ENCODE data around the gene GINS2.
A peak's percentile ranks its signal among the peaks of the same experiment; 100 is the strongest.

GINS2 gene

DNA sequence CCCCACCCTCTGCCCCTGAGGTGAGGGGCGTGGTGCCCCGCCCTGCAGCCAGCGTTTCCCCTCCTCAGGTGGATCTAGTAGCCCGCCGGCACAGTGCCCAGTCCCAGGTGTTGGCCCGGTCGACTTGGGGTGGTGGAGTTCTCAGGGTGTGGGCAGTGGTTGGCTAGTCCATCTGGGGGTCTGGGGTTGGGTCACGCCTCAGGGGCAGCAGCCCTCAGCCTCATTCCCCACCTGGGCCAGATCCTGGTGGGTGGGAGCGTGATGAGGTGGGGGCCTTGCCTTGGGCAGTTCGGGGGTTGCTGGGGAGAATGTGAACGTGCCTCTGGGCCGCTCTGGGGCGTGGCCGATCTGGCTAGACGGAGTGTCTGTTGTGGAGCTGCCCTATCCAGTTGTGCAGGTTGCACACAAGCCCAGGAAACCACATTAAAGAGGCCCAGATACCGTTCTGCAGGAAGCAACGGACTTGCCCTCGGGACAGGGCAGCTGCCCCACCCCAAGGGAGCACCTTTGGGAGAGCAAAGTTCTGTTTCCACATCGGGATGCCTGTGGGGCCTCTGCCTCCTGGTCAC is 43.6 kb downstream of the GINS2 start:
- ChIA-PET CTCF (no interaction called here), POLR2A (ENCODE audit: low non-redundant PET) (no interaction called here)
- peak overlapping the region; percentile 88 for H3K27ac ChIP-seq
- TF ChIP-seq, protein P1, sequence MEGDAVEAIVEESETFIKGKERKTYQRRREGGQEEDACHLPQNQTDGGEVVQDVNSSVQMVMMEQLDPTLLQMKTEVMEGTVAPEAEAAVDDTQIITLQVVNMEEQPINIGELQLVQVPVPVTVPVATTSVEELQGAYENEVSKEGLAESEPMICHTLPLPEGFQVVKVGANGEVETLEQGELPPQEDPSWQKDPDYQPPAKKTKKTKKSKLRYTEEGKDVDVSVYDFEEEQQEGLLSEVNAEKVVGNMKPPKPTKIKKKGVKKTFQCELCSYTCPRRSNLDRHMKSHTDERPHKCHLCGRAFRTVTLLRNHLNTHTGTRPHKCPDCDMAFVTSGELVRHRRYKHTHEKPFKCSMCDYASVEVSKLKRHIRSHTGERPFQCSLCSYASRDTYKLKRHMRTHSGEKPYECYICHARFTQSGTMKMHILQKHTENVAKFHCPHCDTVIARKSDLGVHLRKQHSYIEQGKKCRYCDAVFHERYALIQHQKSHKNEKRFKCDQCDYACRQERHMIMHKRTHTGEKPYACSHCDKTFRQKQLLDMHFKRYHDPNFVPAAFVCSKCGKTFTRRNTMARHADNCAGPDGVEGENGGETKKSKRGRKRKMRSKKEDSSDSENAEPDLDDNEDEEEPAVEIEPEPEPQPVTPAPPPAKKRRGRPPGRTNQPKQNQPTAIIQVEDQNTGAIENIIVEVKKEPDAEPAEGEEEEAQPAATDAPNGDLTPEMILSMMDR (conservative IDR thresholded peaks at IDR 0.05; ENCODE audit: low read depth): no peak
- DNase-seq (ENCODE audit: low spot score): peak; percentile 63

DNA sequence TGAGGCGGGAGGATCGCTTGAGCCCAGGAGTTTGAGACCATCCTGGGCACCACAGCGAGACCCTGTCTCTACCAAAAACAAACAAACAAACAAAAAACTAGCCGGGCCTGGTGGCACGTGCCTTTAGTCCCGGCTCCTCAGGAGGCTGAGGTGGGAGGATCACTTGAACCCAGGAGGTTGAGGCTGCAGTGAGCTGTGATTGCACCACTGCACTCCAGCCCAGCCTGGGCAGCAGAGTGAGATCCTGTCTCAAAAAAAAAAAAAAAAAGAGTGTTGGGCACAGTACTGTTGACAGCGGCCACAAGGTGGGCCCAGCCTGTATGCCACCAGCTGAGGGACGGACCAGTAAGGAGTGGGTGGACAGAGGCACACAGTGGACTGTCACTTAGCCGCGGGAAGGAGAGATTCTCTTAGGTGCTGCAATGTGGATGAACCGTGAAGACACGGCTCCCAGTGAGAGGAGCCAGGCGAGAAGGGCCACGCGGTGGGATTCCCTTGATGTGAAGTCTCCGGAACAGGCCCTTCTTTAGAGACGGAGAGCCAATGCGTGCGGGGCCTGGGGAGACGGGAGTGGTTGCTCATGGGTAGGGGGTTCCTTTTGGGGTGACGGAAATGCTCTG is 44.6 kb downstream of the GINS2 start:
- TF ChIP-seq, protein P1 (conservative IDR thresholded peaks at IDR 0.05; ENCODE audit: low read depth): no peak
- peak overlapping the region; percentile 88 for H3K27ac ChIP-seq
- POLR2A ChIA-PET (ENCODE audit: low non-redundant PET): no interaction called here
- CTCF ChIA-PET: interaction anchor here (0.6 to 0.7 kb wide), 2 partner anchors 14 to 125 kb away, joined by 3 read pairs; no protein-coding TSS in a partner anchor
- no peak for DNase-seq (ENCODE audit: low spot score)

DNA sequence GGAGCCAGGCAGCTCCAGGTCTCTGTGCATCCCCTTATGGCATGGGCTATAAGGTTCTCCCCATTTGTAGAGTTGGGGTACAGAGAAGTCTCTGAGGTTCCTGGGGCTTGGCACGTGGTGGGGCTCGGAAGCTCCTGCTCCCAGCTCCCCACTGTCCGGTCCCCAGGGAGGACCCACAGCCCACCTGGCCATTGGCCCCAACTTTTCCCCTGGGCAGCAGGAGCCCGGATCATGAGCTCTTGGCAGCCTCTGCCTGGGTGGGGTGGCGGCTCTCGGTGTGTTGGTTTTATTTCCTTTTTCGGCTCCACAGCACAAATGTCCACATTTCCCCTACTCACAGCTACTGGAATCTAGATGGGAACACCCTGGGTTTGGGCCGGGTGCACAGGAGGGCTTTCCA is 45.1 kb downstream of the GINS2 start:
- TF ChIP-seq, protein P1 (conservative IDR thresholded peaks at IDR 0.05; ENCODE audit: low read depth): no peak
- ChIA-PET POLR2A (ENCODE audit: low non-redundant PET) (interaction anchor here (0.5 kb wide), 2 partner anchors 28 to 42 kb away, joined by 3 read pairs; no protein-coding TSS in a partner anchor), CTCF (interaction anchor here (0.5 to 0.7 kb wide), 3 partner anchors 15 to 33 kb away, joined by 3 to 4 read pairs (median 3); no protein-coding TSS in a partner anchor)
- H3K27ac ChIP-seq: peak overlapping the region; percentile 88; the same call in 1 of the 2 replicates
- no peak for DNase-seq (ENCODE audit: low spot score)

DNA sequence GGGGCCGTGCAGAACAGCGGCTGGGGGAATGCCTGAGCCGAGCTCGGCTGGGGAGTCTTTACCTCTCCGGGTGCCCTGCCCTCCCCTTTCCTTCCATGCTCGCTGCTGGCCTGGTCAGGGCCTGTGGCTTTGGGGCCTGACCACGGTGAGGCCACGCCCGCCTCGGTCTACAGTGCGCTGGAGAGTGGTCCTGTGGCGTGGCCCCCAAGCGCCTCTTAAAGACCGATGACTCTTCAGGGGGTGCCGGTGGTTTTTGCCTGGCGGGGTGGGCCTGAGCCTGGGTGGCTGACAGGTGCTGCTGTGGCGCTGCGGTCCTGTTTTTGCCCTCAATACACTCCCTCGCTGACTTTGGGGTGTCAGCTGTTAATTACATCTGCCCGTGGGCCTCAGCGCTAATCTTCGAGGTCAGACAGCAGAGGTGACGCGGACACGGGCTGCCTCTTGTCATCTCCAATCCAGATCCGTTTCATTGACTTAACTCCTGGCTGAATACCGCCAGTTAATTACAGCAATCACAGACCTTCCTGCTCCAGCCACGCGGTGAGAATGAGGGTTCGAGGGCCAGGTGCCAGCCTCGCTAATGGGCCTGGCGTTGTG is 45.9 kb downstream of the GINS2 start:
- H3K27ac ChIP-seq: peak overlapping the region; percentile 88
- ChIA-PET CTCF (interaction anchor here (0.5 kb wide), 1 partner anchor 32 kb away, joined by 3 read pairs; no protein-coding TSS in a partner anchor), POLR2A (ENCODE audit: low non-redundant PET) (interaction anchor here (0.5 kb wide), 1 partner anchor 43 kb away, joined by 3 read pairs; no protein-coding TSS in a partner anchor)
- TF ChIP-seq, protein P1 (conservative IDR thresholded peaks at IDR 0.05; ENCODE audit: low read depth): no peak
- no peak for DNase-seq (ENCODE audit: low spot score)

DNA sequence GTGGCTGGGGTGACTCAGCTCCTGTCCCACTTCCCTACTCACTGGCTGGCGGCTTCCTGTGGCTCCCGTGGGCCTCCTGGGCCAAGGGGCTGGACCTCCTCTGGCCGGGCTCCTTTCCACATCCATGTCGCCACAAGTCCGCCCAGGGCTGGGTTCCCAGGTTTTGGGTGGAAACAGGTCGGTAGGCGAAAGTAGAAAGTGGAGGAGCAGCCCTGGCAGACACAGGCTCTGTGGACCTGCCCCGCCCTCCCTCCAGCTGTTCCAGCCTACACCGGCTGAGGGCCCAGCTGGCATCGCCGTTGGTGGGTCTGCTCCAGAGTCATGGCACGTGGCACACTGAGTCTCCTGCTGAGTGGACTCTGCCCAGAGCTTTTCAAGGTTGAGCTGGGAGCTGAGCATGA is 47.0 kb downstream of the GINS2 start:
- POLR2A ChIA-PET (ENCODE audit: low non-redundant PET): no interaction called here
- peak overlapping the region; percentile 88 for H3K27ac ChIP-seq
- DNase-seq (ENCODE audit: low spot score): no peak
- TF ChIP-seq, protein P1 (conservative IDR thresholded peaks at IDR 0.05; ENCODE audit: low read depth): no peak
- CTCF ChIA-PET: no interaction called here

DNA sequence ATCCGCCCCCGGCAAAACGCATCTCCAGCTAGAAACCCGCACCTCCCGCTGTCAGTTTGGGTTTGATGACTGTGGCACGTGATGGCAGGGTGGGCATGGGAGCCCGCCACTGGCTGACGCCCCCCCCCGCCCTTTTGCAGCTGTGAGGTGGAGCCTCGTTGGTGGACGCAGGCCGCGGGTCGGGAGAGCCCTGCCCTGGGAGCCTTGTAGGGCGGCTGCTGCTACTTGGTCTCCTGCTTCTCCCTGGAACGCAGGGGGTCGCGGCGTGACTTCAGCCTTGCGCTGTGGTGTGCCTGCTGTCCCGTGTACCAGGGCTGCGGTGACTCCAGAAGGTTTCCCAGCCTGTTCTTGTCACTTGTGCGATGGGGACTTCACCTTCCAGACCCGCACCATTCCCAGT is 47.4 kb downstream of the GINS2 start:
- H3K27ac ChIP-seq: peak overlapping the region; percentile 88
- CTCF ChIA-PET: interaction anchor here (0.6 kb wide), 1 partner anchor 42 kb away, joined by 3 read pairs; no protein-coding TSS in a partner anchor
- POLR2A ChIA-PET (ENCODE audit: low non-redundant PET): no interaction called here
- TF ChIP-seq, protein P1 (conservative IDR thresholded peaks at IDR 0.05; ENCODE audit: low read depth): no peak
- DNase-seq (ENCODE audit: low spot score): no peak

Data from RWPE1 (cell line).